OCI-LY3 (cell line): ENCODE measurements around the gene SMAD5.

Experiments
- H2AFZ ChIP-seq: fragments of 200-600, 300-600 bp; shearing (Covaris generic); 2 replicates; pipeline ENCODE4 v1.6.0; 2014; ENCODE audit warnings: antibody characterized with exemption, low read depth, low read length
- H3K27ac ChIP-seq: fragments of 200-600, 300-600 bp; sonication (generic); 2 replicates; pipeline ENCODE4 v1.5.1; 2014; ENCODE audit warnings: mild to moderate bottlenecking, low read length, moderate library complexity, mixed read lengths
- H3K27me3 ChIP-seq: fragments of 200-600, 300-600 bp; sonication (generic); 2 replicates; pipeline ENCODE4 v1.6.1; 2014; ENCODE audit warnings: low read depth, low read length, mixed read lengths
- H3K36me3 ChIP-seq: fragments of 200-600, 300-600 bp; sonication (generic); replicated peaks from 2 replicates; pipeline ENCODE3; 2014; ENCODE audit warnings: low read depth, low read length, mixed read lengths
- H3K4me1 ChIP-seq: fragments of 300-600, 200-600 bp; sonication (generic); 2 replicates; pipeline ENCODE4 v1.6.1; 2014; ENCODE audit warnings: low read length, mixed read lengths
- H3K4me2 ChIP-seq: fragments of 200-600, 300-600 bp; sonication (generic); 2 replicates; pipeline ENCODE4 v1.6.1; 2014; ENCODE audit warnings: low read length, mixed read lengths
- H3K4me3 ChIP-seq: fragments of 300-600, 200-600 bp; sonication (generic); 2 replicates; pipeline ENCODE4 v1.5.1; 2014; ENCODE audit warnings: antibody characterized with exemption, mild to moderate bottlenecking, low read length, moderate library complexity
- H3K79me2 ChIP-seq: fragments of 300-600, 200-600 bp; shearing (Covaris generic); 2 replicates; pipeline ENCODE4 v1.6.1; 2014; ENCODE audit warnings: mild to moderate bottlenecking, low read length, mixed read lengths
- H3K9ac ChIP-seq: fragments of 300-600, 200-600 bp; shearing (Covaris generic); 2 replicates; pipeline ENCODE4 v1.6.0; 2014; ENCODE audit warnings: mild to moderate bottlenecking, low read length, moderate library complexity
- H3K9me3 ChIP-seq: fragments of 200-600, 300-600 bp; shearing (Covaris generic); 2 replicates; pipeline ENCODE4 v1.6.1; 2014; ENCODE audit warnings: low read length, mixed read lengths; ENCODE audit not compliant: insufficient read depth
- H4K20me1 ChIP-seq: fragments of 200-600, 300-600 bp; sonication (generic); 2 replicates; pipeline ENCODE4 v1.6.1; 2016; ENCODE audit warnings: low read length, mixed read lengths; ENCODE audit not compliant: insufficient read depth
- CTCF ChIP-seq: fragments of 200-600, 300-600 bp; sonication (generic); IDR thresholded peaks from 2 replicates; pipeline ENCODE4 v1.5.1; 2014; ENCODE audit warnings: antibody characterized with exemption, low read length, low read depth
- EZH2phosphoT487 ChIP-seq: fragments of 200-600 bp; shearing (Covaris generic); IDR thresholded peaks from 2 replicates; pipeline ENCODE4 v1.6.1; 2018; ENCODE audit warnings: antibody characterized with exemption, mixed run types, low read depth

SMAD5 gene

GRCh38 chr5:136210259-136210658, 77.6 kb downstream of the SMAD5 start:
- TF ChIP-seq EZH2phosphoT487 (no peak), CTCF (no peak)
- Histone ChIP-seq H3K27ac (no peak overlapping the region), H2AFZ (no peak overlapping the region), H3K4me1 (no peaks in the 10 kb centered on the region), H3K9ac (no peak overlapping the region), H3K27me3 (peaks cover 25% of the 10 kb centered on the region; the same call in 1 of the 2 replicates), H3K4me3 (no peak overlapping the region), H3K9me3 (no peaks in the 10 kb centered on the region), H3K4me2 (no peak overlapping the region), H4K20me1 (no peaks in the 10 kb centered on the region), H3K79me2 (no peaks in the 10 kb centered on the region), H3K36me3 (no peaks in the 10 kb centered on the region)

GRCh38 chr5:136211282-136212040, 78.8 kb downstream of the SMAD5 start:
- no peaks in the 10 kb centered on the region for H3K4me1 ChIP-seq
- TF ChIP-seq CTCF (no peak), EZH2phosphoT487 (no peak)

GRCh38 chr5:136212252-136212721, 79.6 kb downstream of the SMAD5 start:
- no peak overlapping the region for H2AFZ ChIP-seq
- TF ChIP-seq EZH2phosphoT487 (no peak), CTCF (peak; percentile 78)
- H3K27me3 ChIP-seq: peaks cover 25% of the 10 kb centered on the region; the same call in 1 of the 2 replicates

More at GRCh38 chr5:136211282-136212040, 78.8 kb downstream of the SMAD5 start:
- H3K79me2 ChIP-seq: no peaks in the 10 kb centered on the region
- H3K9ac ChIP-seq: no peak overlapping the region
- H3K27me3 ChIP-seq: peaks cover 25% of the 10 kb centered on the region; the same call in 1 of the 2 replicates
- no peak overlapping the region for H3K4me2 ChIP-seq
- H2AFZ ChIP-seq: no peak overlapping the region
- no peaks in the 10 kb centered on the region for H4K20me1 ChIP-seq
- no peaks in the 10 kb centered on the region for H3K36me3 ChIP-seq
- H3K4me3 ChIP-seq: no peak overlapping the region
- H3K9me3 ChIP-seq: no peaks in the 10 kb centered on the region
- H3K27ac ChIP-seq: no peak overlapping the region

GRCh38 chr5:136213919-136214493, 81.4 kb downstream of the SMAD5 start:
- Histone ChIP-seq H3K4me2 (no peak overlapping the region), H3K79me2 (no peaks in the 10 kb centered on the region), H4K20me1 (no peaks in the 10 kb centered on the region), H3K27me3 (peaks cover 29% of the 10 kb centered on the region; the same call in 1 of the 2 replicates), H3K9ac (no peak overlapping the region), H2AFZ (no peak overlapping the region), H3K4me1 (no peaks in the 10 kb centered on the region), H3K9me3 (no peaks in the 10 kb centered on the region), H3K36me3 (no peaks in the 10 kb centered on the region), H3K27ac (no peak overlapping the region), H3K4me3 (no peak overlapping the region)
- TF ChIP-seq EZH2phosphoT487: no peak
- no peak for TF ChIP-seq CTCF

More at GRCh38 chr5:136212252-136212721, 79.6 kb downstream of the SMAD5 start:
- no peaks in the 10 kb centered on the region for H4K20me1 ChIP-seq
- no peaks in the 10 kb centered on the region for H3K9me3 ChIP-seq
- no peaks in the 10 kb centered on the region for H3K4me1 ChIP-seq
- no peak overlapping the region for H3K9ac ChIP-seq
- H3K27ac ChIP-seq: no peak overlapping the region
- no peaks in the 10 kb centered on the region for H3K79me2 ChIP-seq
- H3K36me3 ChIP-seq: no peaks in the 10 kb centered on the region
- no peak overlapping the region for H3K4me2 ChIP-seq
- H3K4me3 ChIP-seq: no peak overlapping the region
